Suprapubic skin (tissue), 4 donors: ENCODE results near the gene DNAI1. TPM values are rescaled to one million over a fixed set of nuclear protein-coding genes. Genes with fewer than 3 reads are reported as not detected.

Experiments
- DNase-seq, 2 donors: peaks; one replicate each; pipeline ENCODE4 v3.0.0-alpha.2; 2019; ENCODE audit warnings: low spot score in 2 of 2
- H3K27ac ChIP-seq: fragments of 200-600 bp; sonication (generic); one replicate; pipeline ENCODE4 v1.5.1; 2019
- H3K27me3 ChIP-seq: fragments of 200-600 bp; sonication (generic); one replicate; pipeline ENCODE4 v1.5.1; 2019
- H3K36me3 ChIP-seq: fragments of 200-600 bp; sonication (generic); one replicate; pipeline ENCODE4 v1.5.1; 2019
- H3K4me1 ChIP-seq: fragments of 200-600 bp; sonication (generic); one replicate; pipeline ENCODE4 v1.5.1; 2019
- H3K4me3 ChIP-seq: fragments of 200-600 bp; sonication (generic); one replicate; pipeline ENCODE4 v1.5.1; 2019; ENCODE audit warnings: mild to moderate bottlenecking
- H3K9me3 ChIP-seq: fragments of 200-600 bp; sonication (generic); one replicate; pipeline ENCODE4 v1.5.1; 2019
- CTCF ChIP-seq, 2 donors: fragments of 200-600 bp in 1 of 2; fragments of 450-650 bp in 1 of 2; sonication (generic) in 1 of 2; IDR thresholded peaks; one replicate each; pipeline ENCODE4 v1.5.1; 2016 to 2019; ENCODE audit warnings: antibody characterized with exemption in 2 of 2, mild to moderate bottlenecking in 1 of 2, moderate library complexity in 1 of 2
- EP300 ChIP-seq: sonication (generic); formaldehyde crosslinking; IDR thresholded peaks from one replicate; pipeline ENCODE4 v1.6.1; 2017; ENCODE audit warnings: antibody characterized with exemption
- POLR2A ChIP-seq, 2 donors: fragments of 450-650 bp; IDR thresholded peaks; one replicate each; pipeline ENCODE4 v1.6.1; 2017; ENCODE audit warnings: antibody characterized with exemption in 2 of 2, mild to moderate bottlenecking in 2 of 2, moderate library complexity in 2 of 2
- POLR2AphosphoS5 ChIP-seq, 3 donors: sonication (generic); formaldehyde crosslinking; IDR thresholded peaks; one replicate each; pipeline ENCODE4 v1.6.1; 2017; ENCODE audit warnings: antibody characterized with exemption in 3 of 3
- WGBS: methylation state at CpG from one replicate; pipeline ENCODE4 v1.1.5; 2018; 5-methylcytosine and 5-hydroxymethylcytosine counted together
- total RNA-seq, 4 donors: library from RNA; depleted of rRNA; stranded (reverse); fragments of >200 nt; gene quantifications; one replicate each; pipeline ENCODE4 v1.1.0, GENCODE V29; 2016

Gene DNAI1
- total RNA-seq, 4 donors from 2014 or later, result not detected

GRCh38 chr9:34514401-34514800 is 55.8 kb downstream of the DNAI1 start:
- TF ChIP-seq POLR2AphosphoS5 (IDR thresholded peaks at IDR 0.05) (no peak), EP300 (no peak), CTCF (IDR thresholded peaks at IDR 0.05) (no peak), POLR2A (IDR thresholded peaks at IDR 0.05) (no peak)
- Histone ChIP-seq H3K4me1 (peaks cover 47% of the 10 kb centered on the region), H3K27me3 (no peaks in the 10 kb centered on the region), H3K4me3 (no peak overlapping the region), H3K9me3 (no peaks in the 10 kb centered on the region), H3K36me3 (no peaks in the 10 kb centered on the region), H3K27ac (no peak overlapping the region)
- DNase-seq, result peak; percentile 58 to 65
- 94% methylated on average over 8 of the region's 8 CpGs for WGBS

GRCh38 chr9:34514816-34515215 is 56.2 kb downstream of the DNAI1 start:
- Histone ChIP-seq H3K4me3 (no peak overlapping the region), H3K27me3 (no peaks in the 10 kb centered on the region), H3K9me3 (no peaks in the 10 kb centered on the region), H3K27ac (no peak overlapping the region), H3K4me1 (peaks cover 47% of the 10 kb centered on the region), H3K36me3 (no peaks in the 10 kb centered on the region)
- TF ChIP-seq CTCF (IDR thresholded peaks at IDR 0.05) (no peak), POLR2AphosphoS5 (IDR thresholded peaks at IDR 0.05) (no peak), EP300 (no peak), POLR2A (IDR thresholded peaks at IDR 0.05) (no peak)
- WGBS, result 90% methylated on average over 3 of the region's 3 CpGs
- DNase-seq, result peak; percentile 20 to 22

GRCh38 chr9:34515959-34516358 is 57.4 kb downstream of the DNAI1 start:
- peak; percentile 16 to 44 for DNase-seq
- Histone ChIP-seq H3K27me3 (no peaks in the 10 kb centered on the region), H3K4me3 (no peak overlapping the region), H3K9me3 (no peaks in the 10 kb centered on the region), H3K27ac (no peak overlapping the region), H3K4me1 (peaks cover 40% of the 10 kb centered on the region), H3K36me3 (no peaks in the 10 kb centered on the region)
- WGBS, result 91% methylated on average over 3 of the region's 3 CpGs
- TF ChIP-seq EP300 (no peak), POLR2A (IDR thresholded peaks at IDR 0.05) (no peak), CTCF (IDR thresholded peaks at IDR 0.05) (no peak), POLR2AphosphoS5 (IDR thresholded peaks at IDR 0.05) (no peak)

- H3K4me1 ChIP-seq, result peaks cover 30% of the 10 kb centered on the region
- no peak overlapping the region for H3K4me3 ChIP-seq
- H3K27ac ChIP-seq, result no peak overlapping the region
- no peaks in the 10 kb centered on the region for H3K36me3 ChIP-seq
- no peaks in the 10 kb centered on the region for H3K9me3 ChIP-seq
- 82% methylated on average over 5 of the region's 7 CpGs for WGBS
- TF ChIP-seq POLR2A (IDR thresholded peaks at IDR 0.05), result no peak
- no peak for TF ChIP-seq CTCF (IDR thresholded peaks at IDR 0.05)
- no peak for TF ChIP-seq POLR2AphosphoS5 (IDR thresholded peaks at IDR 0.05)
- TF ChIP-seq EP300, result no peak
- peak; percentile 38 to 41 for DNase-seq
- H3K27me3 ChIP-seq, result no peaks in the 10 kb centered on the region
Observed at GRCh38 chr9:34517185-34517584, 58.6 kb downstream of the DNAI1 start.

- no peak overlapping the region for H3K27ac ChIP-seq
- no peaks in the 10 kb centered on the region for H3K36me3 ChIP-seq
- no peak overlapping the region for H3K4me3 ChIP-seq
- 69% methylated on average over 6 of the region's 6 CpGs for WGBS
- H3K9me3 ChIP-seq, result no peaks in the 10 kb centered on the region
- no peak for TF ChIP-seq EP300
- TF ChIP-seq POLR2A (IDR thresholded peaks at IDR 0.05), result no peak
- TF ChIP-seq CTCF (IDR thresholded peaks at IDR 0.05), result no peak
- TF ChIP-seq POLR2AphosphoS5 (IDR thresholded peaks at IDR 0.05), result no peak
- peak in 1 of 2 donors; percentile 69 for DNase-seq
- H3K4me1 ChIP-seq, result peaks cover 29% of the 10 kb centered on the region
- no peaks in the 10 kb centered on the region for H3K27me3 ChIP-seq
Observed at GRCh38 chr9:34518110-34518616, 59.6 kb downstream of the DNAI1 start.
